NCI-H345 treated with DMSO at 0.1 percent for 48 hours (cell line): ENCODE measurements around the gene PMF1.

Experiments used
- DNase-seq: peaks from one replicate; lab custom pipeline; 2025; ENCODE audit not compliant: unreplicated experiment; lab: John Stamatoyannopoulos, UW

PMF1 gene

GRCh38 chr1:156233426-156234127, 20.8 kb downstream of the PMF1 start:
- DNase-seq: no peak

DNA sequence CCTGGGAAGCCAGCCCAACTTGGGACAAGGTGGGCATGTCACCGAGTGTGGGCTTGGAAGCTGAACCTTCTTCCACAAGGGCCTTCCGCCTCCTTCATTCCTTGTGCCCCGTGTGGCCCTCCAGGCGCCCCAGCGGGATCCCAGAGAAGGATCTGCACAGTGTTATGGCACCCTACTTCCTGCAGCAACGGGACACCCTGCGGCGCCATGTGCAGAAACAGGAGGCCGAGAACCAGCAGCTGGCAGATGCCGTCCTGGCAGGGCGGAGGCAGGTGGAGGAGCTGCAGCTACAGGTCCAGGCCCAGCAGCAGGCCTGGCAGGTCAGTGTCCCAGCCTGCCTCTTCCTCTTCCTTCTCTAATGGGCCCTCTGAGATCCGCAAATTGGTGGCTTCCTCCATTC, 23.4 kb downstream of the PMF1 start:
- no peak for DNase-seq

GRCh38 chr1:156238248-156238647, 25.4 kb downstream of the PMF1 start:
- DNase-seq: no peak

DNA sequence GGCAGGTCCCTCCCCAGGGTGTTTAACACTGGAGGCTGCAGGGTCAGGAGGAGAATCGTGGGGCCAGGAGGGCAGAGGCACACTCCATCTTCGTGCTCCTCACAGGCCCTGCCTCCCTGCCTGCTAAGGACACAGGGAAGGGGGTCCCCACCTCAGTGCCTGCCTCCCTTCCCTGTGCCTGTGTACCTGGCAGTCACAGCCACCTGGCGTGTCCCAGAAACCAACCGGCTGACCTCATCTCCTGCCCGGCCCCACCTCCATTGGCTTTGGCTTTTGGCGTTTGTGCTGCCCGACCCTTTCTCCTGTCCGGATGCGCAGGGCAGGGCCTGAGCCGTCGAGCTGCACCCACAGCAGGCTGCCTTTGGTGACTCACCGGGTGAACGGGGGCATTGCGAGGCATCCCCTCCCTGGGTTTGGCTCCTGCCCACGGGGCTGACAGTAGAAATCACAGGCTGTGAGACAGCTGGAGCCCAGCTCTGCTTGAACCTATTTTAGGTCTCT, 28.6 kb downstream of the PMF1 start:
- DNase-seq: no peak

GRCh38 chr1:156241926-156242325, 29.1 kb downstream of the PMF1 start, which contains the start of gene BGLAP:
TSS of gene BGLAP (plus strand) at chr1:156242184. CDS start at chr1:156242232, 48 bp downstream.
- no peak for DNase-seq

DNA sequence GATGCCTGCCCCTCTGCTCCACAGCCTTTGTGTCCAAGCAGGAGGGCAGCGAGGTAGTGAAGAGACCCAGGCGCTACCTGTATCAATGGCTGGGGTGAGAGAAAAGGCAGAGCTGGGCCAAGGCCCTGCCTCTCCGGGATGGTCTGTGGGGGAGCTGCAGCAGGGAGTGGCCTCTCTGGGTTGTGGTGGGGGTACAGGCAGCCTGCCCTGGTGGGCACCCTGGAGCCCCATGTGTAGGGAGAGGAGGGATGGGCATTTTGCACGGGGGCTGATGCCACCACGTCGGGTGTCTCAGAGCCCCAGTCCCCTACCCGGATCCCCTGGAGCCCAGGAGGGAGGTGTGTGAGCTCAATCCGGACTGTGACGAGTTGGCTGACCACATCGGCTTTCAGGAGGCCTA, 29.9 kb downstream of the PMF1 start:
- DNase-seq: no peak

DNA sequence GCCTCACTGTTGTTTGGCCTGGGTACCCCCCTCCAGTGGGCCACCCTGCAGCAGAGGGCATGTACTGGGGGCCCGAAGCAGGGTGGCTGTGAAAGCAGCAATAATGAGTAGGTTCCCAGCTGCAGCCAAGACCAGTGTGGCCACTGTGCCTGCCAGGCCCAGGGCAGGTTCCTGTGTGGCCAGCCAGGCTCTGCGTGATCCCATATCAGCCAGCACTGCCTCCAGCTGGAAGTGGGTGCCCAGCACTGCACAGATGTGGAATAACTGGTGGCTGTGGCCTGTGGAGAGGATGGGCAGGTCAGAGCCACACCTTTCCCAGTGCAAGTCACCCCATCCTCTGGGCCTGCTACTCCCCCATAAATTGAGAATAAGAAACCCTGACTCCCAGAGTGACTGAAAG, 31.3 kb downstream of the PMF1 start:
- no peak for DNase-seq

- no peak for DNase-seq
Measured at GRCh38 chr1:156244712-156245111, 31.9 kb downstream of the PMF1 start.

- peak; percentile 67 for DNase-seq
Measured at GRCh38 chr1:156245451-156246232, 32.8 kb downstream of the PMF1 start.

- DNase-seq: no peak
Measured at GRCh38 chr1:156246241-156246780, 33.5 kb downstream of the PMF1 start.

GRCh38 chr1:156246781-156247459, 34.1 kb downstream of the PMF1 start:
- DNase-seq: no peak

DNA sequence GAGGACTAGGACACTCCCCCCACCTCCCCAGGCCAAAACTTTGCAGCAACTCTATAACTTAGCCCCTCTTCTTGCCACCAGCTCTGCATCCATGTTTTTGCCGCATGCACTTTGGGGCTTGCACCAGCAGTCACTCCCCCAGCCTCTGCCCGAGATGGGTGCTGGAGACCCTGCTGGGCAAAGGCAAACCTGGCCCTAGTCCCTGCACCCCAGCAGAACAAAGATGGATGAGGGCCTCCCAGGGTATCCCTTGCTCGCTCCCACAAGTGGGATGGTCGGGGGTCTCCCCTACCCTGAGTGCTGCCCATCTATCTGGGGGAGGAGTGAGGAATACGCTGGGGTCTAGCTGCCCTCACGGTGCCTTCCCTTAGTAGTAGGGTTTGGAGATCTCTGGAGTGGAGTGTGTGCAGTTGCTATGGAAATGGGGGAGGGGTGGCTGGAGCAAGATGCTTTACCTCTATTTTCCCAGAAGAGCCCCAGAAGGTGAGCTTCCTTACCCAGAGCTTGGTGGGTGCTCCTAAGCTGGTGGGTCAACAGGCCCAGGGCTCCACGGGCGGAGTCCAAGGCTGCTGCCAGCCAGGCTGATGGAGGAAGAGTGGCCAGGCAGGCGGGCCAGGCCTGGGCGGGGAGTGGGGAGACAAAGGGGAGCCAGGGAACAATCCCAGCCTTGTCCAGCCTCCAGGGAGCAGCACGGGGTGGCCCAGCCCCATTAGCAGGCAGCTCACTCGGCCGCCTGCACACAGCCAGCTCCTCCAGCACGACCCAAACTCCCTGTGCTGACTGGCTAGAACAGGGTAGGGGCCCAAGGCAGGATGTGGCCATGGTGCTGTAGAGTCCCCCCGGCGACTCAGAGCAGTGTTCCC, 34.9 kb downstream of the PMF1 start, which contains the start of gene PAQR6:
TSS of gene PAQR6 (minus strand) at position 597 of the 863 bp plus-strand sequence. CDS start 1,325 bp downstream, outside the sequence.
- DNase-seq: peak; percentile 36

GRCh38 chr1:156248323-156248683, 35.5 kb downstream of the PMF1 start:
- no peak for DNase-seq

DNA sequence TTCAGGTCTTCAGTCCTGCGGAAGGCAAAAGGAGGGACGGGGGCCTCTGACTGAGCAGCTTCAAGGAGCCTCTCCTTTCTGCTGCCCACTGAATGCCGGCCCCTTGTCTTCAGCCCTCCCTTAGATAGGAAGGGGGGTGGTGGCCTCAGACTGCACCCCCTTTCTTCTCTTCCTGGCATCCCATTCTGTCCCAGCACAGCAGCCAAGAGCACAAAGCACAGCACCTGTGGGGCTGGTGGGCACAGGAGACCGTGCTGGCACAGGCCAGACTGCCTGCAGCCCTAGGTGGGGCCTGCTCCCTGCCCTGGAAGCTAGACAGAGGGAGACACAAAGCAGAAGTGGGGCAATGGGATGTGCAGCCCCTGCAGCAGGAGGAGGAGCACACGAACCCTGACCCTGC, 36.8 kb downstream of the PMF1 start:
- DNase-seq: no peak

DNA sequence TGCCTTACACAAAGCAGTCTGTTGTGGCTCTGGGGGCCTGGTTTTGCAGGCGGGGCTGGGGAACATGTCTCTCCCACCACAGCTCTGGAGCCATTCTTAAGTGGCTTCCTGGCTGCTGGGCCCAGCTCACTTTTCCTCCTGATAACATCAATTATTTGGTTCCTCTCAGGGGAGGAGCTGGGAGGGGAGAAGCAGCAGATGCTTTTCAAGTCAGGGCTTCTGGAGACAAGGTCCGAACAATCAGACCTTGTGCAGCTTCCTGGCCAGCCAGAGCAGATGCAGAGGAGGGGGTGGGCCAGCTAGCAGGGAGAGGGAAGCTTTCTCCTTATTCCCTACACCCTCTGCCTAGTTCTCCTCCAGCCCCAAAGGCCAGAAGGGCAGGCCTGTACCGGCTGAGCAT, 38.7 kb downstream of the PMF1 start:
- no peak for DNase-seq

DNA sequence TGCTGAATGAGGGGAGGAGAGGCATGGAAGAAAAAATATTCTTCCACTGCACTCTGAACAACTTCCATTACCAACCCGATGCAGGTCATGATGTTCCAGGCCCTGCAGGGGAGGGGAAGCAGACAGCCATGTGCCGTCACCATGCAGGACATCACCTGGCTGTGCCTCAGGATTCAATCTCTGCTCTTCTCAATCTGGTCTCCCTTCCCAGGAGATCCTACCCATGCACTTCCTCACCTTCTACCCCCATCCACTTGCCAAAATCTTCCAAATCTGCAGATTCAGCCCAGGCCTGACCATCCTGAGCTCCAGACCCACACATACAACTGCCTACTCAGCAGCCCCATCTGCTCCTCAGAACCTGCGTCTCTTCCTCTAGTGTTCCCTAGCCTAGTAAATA, 40.8 kb downstream of the PMF1 start:
- DNase-seq: no peak

DNA sequence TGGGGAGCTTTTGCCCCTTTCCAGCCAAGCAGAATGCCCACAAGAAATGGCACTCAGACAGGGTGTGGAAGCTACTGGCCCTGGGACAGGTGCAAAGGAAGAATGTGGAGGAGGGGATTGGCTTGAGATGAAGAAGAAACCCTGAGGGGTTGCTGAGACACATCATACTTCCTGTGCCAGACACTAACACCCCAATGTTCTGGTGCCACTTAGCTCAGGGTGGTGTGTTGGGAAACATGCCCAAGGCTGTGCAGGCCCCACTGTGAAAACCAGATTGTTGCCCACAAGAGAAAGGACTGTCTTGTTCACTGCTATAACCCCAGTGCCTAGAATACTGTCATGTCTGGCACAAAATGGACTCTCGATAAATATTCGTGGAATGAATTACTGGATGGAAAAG, 44.9 kb downstream of the PMF1 start:
- no peak for DNase-seq

- no peak for DNase-seq
Measured at GRCh38 chr1:156258859-156259258, 46.1 kb downstream of the PMF1 start.

DNA sequence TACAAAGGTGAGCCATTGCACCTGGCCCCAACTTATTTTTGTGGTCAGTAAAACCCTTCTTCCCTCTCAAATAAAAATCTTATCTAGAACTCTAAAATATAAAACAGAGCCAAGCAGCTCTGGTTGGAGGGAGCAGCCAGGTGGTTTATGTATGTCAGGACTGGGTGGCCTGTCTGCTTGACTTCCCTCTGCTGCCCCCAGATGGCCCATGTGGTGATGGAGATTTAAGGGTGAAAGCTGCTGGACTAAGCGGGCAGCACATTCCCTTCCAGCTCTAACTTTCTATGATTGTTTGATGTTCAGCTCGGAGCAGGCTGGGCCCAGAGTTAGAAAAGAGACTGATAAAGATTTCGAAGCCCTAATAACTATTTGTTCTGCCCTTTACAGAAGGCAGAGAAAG, 47.0 kb downstream of the PMF1 start:
- DNase-seq: no peak

DNA sequence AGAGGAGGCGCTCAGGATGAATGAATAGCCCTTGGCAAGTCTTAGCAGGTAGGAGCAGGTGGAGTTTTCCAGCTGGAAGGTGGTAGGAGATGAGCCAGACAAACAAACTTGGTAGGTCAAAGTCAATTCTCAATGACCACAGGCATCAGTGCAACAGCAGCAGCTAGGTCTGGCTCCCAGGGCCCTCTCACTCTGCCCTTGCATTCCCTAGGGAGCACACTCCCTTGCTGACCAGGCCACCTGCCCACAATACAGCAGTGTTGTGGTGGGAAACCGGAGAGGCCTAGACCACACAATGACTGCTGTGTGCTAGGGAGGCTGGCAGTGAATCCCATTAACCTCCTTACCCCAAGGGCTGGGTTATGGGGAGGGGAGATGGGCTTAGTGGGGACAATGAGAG, 48.1 kb downstream of the PMF1 start:
- no peak for DNase-seq
